ENCODE data around the gene CCDC6.
A peak's percentile ranks its signal among the peaks of the same experiment; 100 is the strongest.
"Not testable (repeated sequence)": the region's sequence is repeated elsewhere in the genome, so short reads cannot be mapped to it uniquely, and the experiment has no call there.

The CCDC6 gene

DNA sequence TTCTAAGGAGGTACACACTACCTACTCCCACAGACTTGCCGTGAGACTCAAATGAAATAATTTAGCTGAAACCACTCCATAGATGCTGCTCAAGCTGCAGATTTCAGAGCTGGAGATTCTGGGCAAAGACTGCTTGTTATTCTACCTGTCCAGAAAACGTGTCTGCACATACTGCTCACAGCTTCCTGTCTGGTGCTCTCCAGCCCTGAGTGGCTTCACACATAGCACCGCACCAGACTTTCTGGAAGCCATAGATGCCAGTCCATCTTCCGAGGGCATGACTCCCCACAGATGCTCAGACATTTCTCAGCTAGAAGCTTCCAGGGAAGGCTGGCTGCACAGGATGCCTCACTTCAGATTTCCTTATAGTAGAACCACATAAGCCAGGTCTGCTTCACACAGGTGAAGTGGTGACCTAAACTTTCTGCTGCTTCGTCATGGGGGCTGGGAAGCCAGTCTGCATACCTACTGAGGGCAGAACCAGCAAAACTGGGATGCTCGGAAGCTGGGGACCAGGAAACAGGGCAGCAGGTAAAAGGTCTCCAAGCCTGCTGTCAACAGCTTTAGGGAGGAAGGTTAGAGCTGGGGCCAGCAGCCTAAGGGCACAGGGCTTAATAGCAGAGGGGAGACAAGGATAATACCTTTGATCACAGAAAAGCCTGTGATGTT is 18.2 kb downstream of the CCDC6 start:
- Histone ChIP-seq H3F3A (ENCODE audit: insufficient read depth, low read length) (no peaks in the 10 kb centered on the region), H3K27me3 (ENCODE audit: insufficient read depth, low read length) (no peaks in the 10 kb centered on the region), H2AFZ (ENCODE audit: low read length) (no peak overlapping the region), H3K9me3 (ENCODE audit: low read length) (no peaks in the 10 kb centered on the region), H3K9me2 (ENCODE audit: low read depth, low read length) (no peaks in the 10 kb centered on the region), H3K79me2 (ENCODE audit: insufficient read depth, low read length) (peaks cover 74% of the 10 kb centered on the region), H3K9ac (ENCODE audit: low read length) (peak overlapping the region; percentile 15; the same call in 1 of the 2 replicates), H3K4me3 (ENCODE audit: low read depth, low read length, poor library complexity, severe bottlenecking) (no peak overlapping the region), H3K27ac (ENCODE audit: low read depth, low read length, poor library complexity, severe bottlenecking) (peak overlapping the region; percentile 62), H3K4me2 (ENCODE audit: low read length) (peak overlapping the region; percentile 48; the same call in 1 of the 2 replicates), H3K4me1 (ENCODE audit: insufficient read depth, low read length, severe bottlenecking) (peaks cover 82% of the 10 kb centered on the region), H4K20me1 (ENCODE audit: insufficient read depth, low read length) (no peaks in the 10 kb centered on the region), H3K36me3 (ENCODE audit: insufficient read depth, low read length) (peaks cover 33% of the 10 kb centered on the region)
- TF ChIP-seq, protein P1, sequence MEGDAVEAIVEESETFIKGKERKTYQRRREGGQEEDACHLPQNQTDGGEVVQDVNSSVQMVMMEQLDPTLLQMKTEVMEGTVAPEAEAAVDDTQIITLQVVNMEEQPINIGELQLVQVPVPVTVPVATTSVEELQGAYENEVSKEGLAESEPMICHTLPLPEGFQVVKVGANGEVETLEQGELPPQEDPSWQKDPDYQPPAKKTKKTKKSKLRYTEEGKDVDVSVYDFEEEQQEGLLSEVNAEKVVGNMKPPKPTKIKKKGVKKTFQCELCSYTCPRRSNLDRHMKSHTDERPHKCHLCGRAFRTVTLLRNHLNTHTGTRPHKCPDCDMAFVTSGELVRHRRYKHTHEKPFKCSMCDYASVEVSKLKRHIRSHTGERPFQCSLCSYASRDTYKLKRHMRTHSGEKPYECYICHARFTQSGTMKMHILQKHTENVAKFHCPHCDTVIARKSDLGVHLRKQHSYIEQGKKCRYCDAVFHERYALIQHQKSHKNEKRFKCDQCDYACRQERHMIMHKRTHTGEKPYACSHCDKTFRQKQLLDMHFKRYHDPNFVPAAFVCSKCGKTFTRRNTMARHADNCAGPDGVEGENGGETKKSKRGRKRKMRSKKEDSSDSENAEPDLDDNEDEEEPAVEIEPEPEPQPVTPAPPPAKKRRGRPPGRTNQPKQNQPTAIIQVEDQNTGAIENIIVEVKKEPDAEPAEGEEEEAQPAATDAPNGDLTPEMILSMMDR (IDR thresholded peaks at IDR 0.05; ENCODE audit: low read length), result no peak
- TF ChIP-seq EZH2 (IDR thresholded peaks at IDR 0.05; ENCODE audit: borderline replicate concordance, low read length), result no peak

DNA sequence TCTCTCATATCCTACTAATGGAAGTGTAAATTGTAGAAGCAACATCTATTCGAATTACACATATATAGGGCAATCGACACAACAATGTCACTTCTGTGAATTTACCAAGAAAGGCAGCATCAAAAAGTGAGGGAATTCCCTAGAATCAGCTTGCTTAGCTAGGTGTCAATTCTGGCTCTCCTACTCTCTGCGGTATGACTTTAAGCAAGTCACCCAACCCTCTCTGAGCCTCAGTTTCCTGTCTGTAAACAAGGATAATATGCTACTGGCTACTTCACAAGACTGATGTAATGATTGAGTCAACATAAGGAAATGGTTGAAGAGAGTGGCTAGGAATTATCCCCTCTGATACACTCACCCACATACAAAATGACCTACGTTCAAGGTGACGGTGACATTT is 19.4 kb downstream of the CCDC6 start:
- Histone ChIP-seq H3K27ac (ENCODE audit: low read depth, low read length, poor library complexity, severe bottlenecking) (peak overlapping the region; percentile 82), H3K9me3 (ENCODE audit: low read length) (no peaks in the 10 kb centered on the region), H4K20me1 (ENCODE audit: insufficient read depth, low read length) (no peaks in the 10 kb centered on the region), H3K36me3 (ENCODE audit: insufficient read depth, low read length) (peaks cover 33% of the 10 kb centered on the region), H3K4me1 (ENCODE audit: insufficient read depth, low read length, severe bottlenecking) (peaks cover 71% of the 10 kb centered on the region), H3K9me2 (ENCODE audit: low read depth, low read length) (no peaks in the 10 kb centered on the region), H3F3A (ENCODE audit: insufficient read depth, low read length) (no peaks in the 10 kb centered on the region), H3K9ac (ENCODE audit: low read length) (no peak overlapping the region; the same call in 1 of the 2 replicates), H3K4me3 (ENCODE audit: low read depth, low read length, poor library complexity, severe bottlenecking) (peak overlapping the region; percentile 27), H3K4me2 (ENCODE audit: low read length) (peak overlapping the region; percentile 48), H3K79me2 (ENCODE audit: insufficient read depth, low read length) (peaks cover 67% of the 10 kb centered on the region), H2AFZ (ENCODE audit: low read length) (no peak overlapping the region), H3K27me3 (ENCODE audit: insufficient read depth, low read length) (no peaks in the 10 kb centered on the region)
- TF ChIP-seq, protein P1 (IDR thresholded peaks at IDR 0.05; ENCODE audit: low read length), result no peak
- no peak for TF ChIP-seq EZH2 (IDR thresholded peaks at IDR 0.05; ENCODE audit: borderline replicate concordance, low read length)

DNA sequence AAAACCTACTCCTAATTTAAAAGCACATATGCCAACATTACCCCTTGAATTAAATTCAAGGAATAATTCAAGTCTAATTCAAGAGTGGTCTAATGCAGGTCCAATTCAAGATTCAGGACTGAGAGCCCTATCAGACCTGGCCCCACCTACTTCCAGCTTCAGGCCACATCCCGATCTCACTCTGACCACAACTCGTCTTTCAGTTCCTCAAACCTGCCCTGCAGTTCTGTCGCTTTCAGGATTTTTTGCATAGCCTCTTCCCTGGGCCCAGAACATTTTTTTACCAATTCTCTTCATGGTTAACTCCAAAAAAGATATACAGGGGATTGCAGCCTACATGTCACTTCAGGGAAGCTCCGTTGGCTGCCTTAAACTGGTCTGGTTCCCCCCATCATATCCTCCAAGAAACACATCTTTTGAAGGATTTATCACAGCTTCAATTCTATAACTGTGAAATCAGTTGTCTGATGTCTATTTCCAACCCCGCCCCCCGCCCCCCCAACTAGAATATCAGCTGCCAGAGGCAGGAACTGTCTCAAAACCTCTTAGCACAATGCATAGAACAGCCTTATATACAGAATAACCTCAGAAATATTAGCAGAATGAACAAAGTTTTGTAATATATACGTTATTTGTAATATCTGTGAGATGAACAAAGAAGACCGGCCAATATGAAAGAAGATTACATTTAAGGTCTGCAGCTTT is 20.8 kb downstream of the CCDC6 start:
- Histone ChIP-seq H3K27ac (ENCODE audit: low read depth, low read length, poor library complexity, severe bottlenecking) (peak overlapping the region; percentile 82), H3K4me2 (ENCODE audit: low read length) (peak overlapping the region; percentile 48), H3K4me1 (ENCODE audit: insufficient read depth, low read length, severe bottlenecking) (peaks cover 74% of the 10 kb centered on the region), H3K79me2 (ENCODE audit: insufficient read depth, low read length) (peaks cover 66% of the 10 kb centered on the region), H3K9ac (ENCODE audit: low read length) (peak overlapping the region; percentile 7; the same call in 1 of the 2 replicates), H2AFZ (ENCODE audit: low read length) (no peak overlapping the region), H4K20me1 (ENCODE audit: insufficient read depth, low read length) (no peaks in the 10 kb centered on the region), H3F3A (ENCODE audit: insufficient read depth, low read length) (no peaks in the 10 kb centered on the region), H3K9me2 (ENCODE audit: low read depth, low read length) (no peaks in the 10 kb centered on the region), H3K4me3 (ENCODE audit: low read depth, low read length, poor library complexity, severe bottlenecking) (peak overlapping the region; percentile 27), H3K9me3 (ENCODE audit: low read length) (no peaks in the 10 kb centered on the region), H3K36me3 (ENCODE audit: insufficient read depth, low read length) (peaks cover 23% of the 10 kb centered on the region), H3K27me3 (ENCODE audit: insufficient read depth, low read length) (no peaks in the 10 kb centered on the region)
- no peak for TF ChIP-seq EZH2 (IDR thresholded peaks at IDR 0.05; ENCODE audit: borderline replicate concordance, low read length)
- TF ChIP-seq, protein P1 (IDR thresholded peaks at IDR 0.05; ENCODE audit: low read length), result no peak

DNA sequence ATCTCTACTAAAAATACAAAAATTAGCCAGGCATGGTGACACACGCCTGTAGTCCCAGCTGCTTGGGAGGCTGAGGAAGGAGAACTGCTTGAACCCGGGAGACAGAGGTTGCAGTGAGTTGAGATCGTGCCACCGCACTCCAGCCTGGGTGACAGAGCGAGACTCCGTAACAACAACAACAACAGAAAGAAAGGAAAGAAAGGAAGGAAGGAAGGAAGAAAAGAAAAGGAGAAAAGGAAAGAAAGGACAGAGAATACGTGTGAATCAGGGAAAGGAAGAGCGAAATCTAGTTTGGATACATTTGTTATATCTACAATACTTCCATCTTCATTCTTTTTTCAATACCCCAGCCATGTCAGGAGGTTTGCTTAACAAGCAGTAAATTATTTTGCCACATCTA is 21.5 kb downstream of the CCDC6 start:
- H3K4me3 ChIP-seq (ENCODE audit: low read depth, low read length, poor library complexity, severe bottlenecking), result peak overlapping the region; percentile 21
- H4K20me1 ChIP-seq (ENCODE audit: insufficient read depth, low read length), result not testable (repeated sequence)

More for the DNA sequence above, 21.5 kb downstream of the CCDC6 start:
- Histone ChIP-seq H3K4me1 (ENCODE audit: insufficient read depth, low read length, severe bottlenecking) (peaks cover 80% of the 10 kb centered on the region), H3K4me2 (ENCODE audit: low read length) (peak overlapping the region; percentile 48; the same call in 1 of the 2 replicates), H3K27ac (ENCODE audit: low read depth, low read length, poor library complexity, severe bottlenecking) (peak overlapping the region; percentile 82), H3K79me2 (ENCODE audit: insufficient read depth, low read length) (peaks cover 67% of the 10 kb centered on the region), H3K36me3 (ENCODE audit: insufficient read depth, low read length) (peaks cover 18% of the 10 kb centered on the region)
- H2AFZ ChIP-seq (ENCODE audit: low read length); H3K9ac ChIP-seq (ENCODE audit: low read length); H3K9me2 ChIP-seq (ENCODE audit: low read depth, low read length); H3K27me3 ChIP-seq (ENCODE audit: insufficient read depth, low read length); H3F3A ChIP-seq (ENCODE audit: insufficient read depth, low read length); H3K9me3 ChIP-seq (ENCODE audit: low read length): not testable (repeated sequence)

Measured in OCI-LY1 (cell line).